K562 (cell line): ENCODE measurements around the gene NTN1. TPM values are rescaled to one million over a fixed set of nuclear protein-coding genes. Genes with fewer than 3 reads are reported as not detected.

Source experiments
- COPS2 ChIP-seq: fragments of 450-650 bp; conservative IDR thresholded peaks from 2 replicates; pipeline ENCODE4 v1.6.1; 2016; ENCODE audit warnings: mild to moderate bottlenecking, moderate library complexity
- GTF2A2 ChIP-seq: IDR thresholded peaks from 2 replicates; pipeline ENCODE4 v1.6.1; 2016; ENCODE audit warnings: mild to moderate bottlenecking, missing genetic modification characterization, missing compliant biosample characterization
- MBD2 ChIP-seq: sonication (generic); IDR thresholded peaks from 2 replicates; pipeline ENCODE4 v1.6.1; 2016; ENCODE audit warnings: low read depth, borderline replicate concordance
- NUFIP1 ChIP-seq: fragments of 450-650 bp; IDR thresholded peaks from 2 replicates; pipeline ENCODE4 v1.6.1; 2018; ENCODE audit not compliant: partially characterized antibody
- PRPF4 ChIP-seq: fragments of 200-400 bp; formaldehyde crosslinking; IDR thresholded peaks from one replicate; pipeline ENCODE4 v1.6.1; 2017; ENCODE audit warnings: low read length, low read depth, mild to moderate bottlenecking; ENCODE audit not compliant: insufficient read depth, poor library complexity, severe bottlenecking
- SNIP1 ChIP-seq: fragments of 450-650 bp; IDR thresholded peaks from 2 replicates; pipeline ENCODE4 v1.7.1; 2017; ENCODE audit warnings: low read depth, mild to moderate bottlenecking
- TEAD1 ChIP-seq, 2 experiments: fragments of 450-650 bp in 1 of 2; sonication (generic) in 1 of 2; formaldehyde crosslinking; IDR thresholded peaks; 2 replicates each; pipeline versions ENCODE4 v1.4.0 to v1.8.0; 2020 to 2022; ENCODE audit warnings: mild to moderate bottlenecking in 2 of 2, missing genetic modification reagents in 1 of 2
- THAP7 ChIP-seq: fragments of 250-450 bp; sonication (Bioruptor Pico); IDR thresholded peaks from 2 replicates; pipeline ENCODE4 v1.5.0; 2021
- TRIM24 ChIP-seq, 2 experiments: fragments of 450-650 bp; IDR thresholded peaks; 2 replicates each; pipeline ENCODE4 v1.6.1; 2016
- ZBTB7A ChIP-seq: IDR thresholded peaks from 2 replicates; pipeline ENCODE4 v1.6.1; 2011; ENCODE audit warnings: low read depth, mild to moderate bottlenecking, low read length, moderate library complexity, borderline replicate concordance; ENCODE audit not compliant: control insufficient read depth
- ZNF436 ChIP-seq: fragments of 250-450, 450-650 bp; sonication (Bioruptor Pico); formaldehyde crosslinking; IDR thresholded peaks from 2 replicates; pipeline ENCODE4 v1.7.0; 2020; ENCODE audit warnings: mild to moderate bottlenecking
- polyA plus RNA-seq, 8 experiments: library from polyadenylated mRNA; depleted of rRNA in 4 of 8; stranded (reverse) in 5 of 8; unstranded in 3 of 8; fragments of >200 nt; fragmentation: Nextera tagmentation in 2 of 8; fragmentation: Illumina TruSeq in 1 of 8; extraction: Ambion mirVana in 2 of 8; extraction: Trizol in 1 of 8; gene quantifications; 2 replicates each; pipeline versions ENCODE4 v1.2.1 to v1.2.3, GENCODE V29; 2011 to 2014; ENCODE audit warnings: inconsistent platforms in 1 of 8, missing spikeins in 1 of 8
- total RNA-seq, 7 experiments: library from RNA; depleted of rRNA in 6 of 7; stranded (reverse); fragments of >200 nt in 6 of 7; fragmentation: Illumina TruSeq in 2 of 7; extraction: Trizol in 2 of 7; gene quantifications; 2 replicates each; pipeline versions ENCODE4 v1.2.1 to v1.2.3, GENCODE V29; 2011 to 2021; ENCODE audit warnings: low replicate concordance in 1 of 7
- TF ChIP-seq, protein P1 (sequence below): fragments of 200-800 bp; sonication (Bioruptor generic); IDR thresholded peaks from 2 replicates; pipeline ENCODE4 v1.6.1; 2017; ENCODE audit warnings: missing genetic modification characterization, missing compliant biosample characterization
- TF ChIP-seq, protein P2 (sequence below): conservative IDR thresholded peaks from 2 replicates; pipeline ENCODE4 v1.6.1; 2011; ENCODE audit warnings: low read depth, mild to moderate bottlenecking, low read length; ENCODE audit not compliant: control insufficient read depth

Gene NTN1
- total and polyA plus RNA-seq, 9 of the 15 experiments (the other 6 are each of a cell fraction or from before 2014, with no cell fraction given) = 0.02 TPM; not detected in 8

GRCh38 chr17:9259419-9259818 lies 238.1 kb downstream of the NTN1 start (continued):
- TF ChIP-seq, protein P1, sequence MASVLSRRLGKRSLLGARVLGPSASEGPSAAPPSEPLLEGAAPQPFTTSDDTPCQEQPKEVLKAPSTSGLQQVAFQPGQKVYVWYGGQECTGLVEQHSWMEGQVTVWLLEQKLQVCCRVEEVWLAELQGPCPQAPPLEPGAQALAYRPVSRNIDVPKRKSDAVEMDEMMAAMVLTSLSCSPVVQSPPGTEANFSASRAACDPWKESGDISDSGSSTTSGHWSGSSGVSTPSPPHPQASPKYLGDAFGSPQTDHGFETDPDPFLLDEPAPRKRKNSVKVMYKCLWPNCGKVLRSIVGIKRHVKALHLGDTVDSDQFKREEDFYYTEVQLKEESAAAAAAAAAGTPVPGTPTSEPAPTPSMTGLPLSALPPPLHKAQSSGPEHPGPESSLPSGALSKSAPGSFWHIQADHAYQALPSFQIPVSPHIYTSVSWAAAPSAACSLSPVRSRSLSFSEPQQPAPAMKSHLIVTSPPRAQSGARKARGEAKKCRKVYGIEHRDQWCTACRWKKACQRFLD = no peak
- no peak for TF ChIP-seq PRPF4
- no peak for TF ChIP-seq TRIM24 (IDR thresholded peaks at IDR 0.05)
- no peak for TF ChIP-seq SNIP1
- no peak for TF ChIP-seq THAP7 (CRISPR knock-in tag)
- no peak for TF ChIP-seq TEAD1 (CRISPR knock-in tag; IDR thresholded peaks at IDR 0.05)
- TF ChIP-seq NUFIP1 = no peak
- TF ChIP-seq, protein P2, sequence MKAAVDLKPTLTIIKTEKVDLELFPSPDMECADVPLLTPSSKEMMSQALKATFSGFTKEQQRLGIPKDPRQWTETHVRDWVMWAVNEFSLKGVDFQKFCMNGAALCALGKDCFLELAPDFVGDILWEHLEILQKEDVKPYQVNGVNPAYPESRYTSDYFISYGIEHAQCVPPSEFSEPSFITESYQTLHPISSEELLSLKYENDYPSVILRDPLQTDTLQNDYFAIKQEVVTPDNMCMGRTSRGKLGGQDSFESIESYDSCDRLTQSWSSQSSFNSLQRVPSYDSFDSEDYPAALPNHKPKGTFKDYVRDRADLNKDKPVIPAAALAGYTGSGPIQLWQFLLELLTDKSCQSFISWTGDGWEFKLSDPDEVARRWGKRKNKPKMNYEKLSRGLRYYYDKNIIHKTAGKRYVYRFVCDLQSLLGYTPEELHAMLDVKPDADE = no peak
- no peak for TF ChIP-seq ZBTB7A
- TF ChIP-seq MBD2 = no peak
- TF ChIP-seq GTF2A2 = no peak
- no peak for TF ChIP-seq ZNF436 (CRISPR knock-in tag)
- no peak for TF ChIP-seq COPS2
